KMS-11 (cell line): ENCODE measurements around the gene COBL.

ENCODE experiments used
- H2AFZ ChIP-seq: fragments of 200-600 bp; sonication (generic); 2 replicates; pipeline ENCODE4 v1.6.1; 2016; ENCODE audit warnings: antibody characterized with exemption, mixed run types, low read depth
- H3K27ac ChIP-seq: fragments of 200-600 bp; sonication (generic); 2 replicates; pipeline ENCODE4 v1.6.1; 2016; ENCODE audit warnings: mild to moderate bottlenecking, mixed run types
- H3K27me3 ChIP-seq: fragments of 200-600 bp; sonication (generic); 2 replicates; pipeline ENCODE4 v1.6.1; 2017; ENCODE audit warnings: mild to moderate bottlenecking, low read depth, mixed run types, moderate library complexity; ENCODE audit not compliant: insufficient read depth
- H3K36me3 ChIP-seq: fragments of 200-600 bp; sonication (generic); 2 replicates; pipeline ENCODE4 v1.6.1; 2017; ENCODE audit warnings: mild to moderate bottlenecking, mixed run types; ENCODE audit not compliant: insufficient read depth
- H3K4me1 ChIP-seq: fragments of 200-600 bp; sonication (generic); 2 replicates; pipeline ENCODE4 v1.6.1; 2016; ENCODE audit warnings: mild to moderate bottlenecking, low read depth, mixed run types; ENCODE audit not compliant: poor library complexity, severe bottlenecking
- H3K4me2 ChIP-seq: fragments of 200-600 bp; sonication (generic); 2 replicates; pipeline ENCODE4 v1.7.0; 2016; ENCODE audit warnings: mild to moderate bottlenecking, mixed run types
- H3K4me3 ChIP-seq: fragments of 200-600 bp; sonication (generic); IDR thresholded peaks from 2 replicates; pipeline ENCODE4 v1.6.1; 2017; ENCODE audit warnings: low read depth, low read length, mixed read lengths; ENCODE audit not compliant: insufficient read depth
- H3K79me2 ChIP-seq: fragments of 200-600 bp; sonication (generic); 2 replicates; pipeline ENCODE4 v1.6.1; 2016; ENCODE audit warnings: low read depth, mixed run types; ENCODE audit not compliant: insufficient read depth
- H3K9ac ChIP-seq: fragments of 200-600 bp; sonication (generic); 2 replicates; pipeline ENCODE4 v1.6.1; 2016; ENCODE audit warnings: mild to moderate bottlenecking, mixed run types
- H4K20me1 ChIP-seq: fragments of 200-600 bp; sonication (generic); 2 replicates; pipeline ENCODE4 v1.6.1; 2016; ENCODE audit warnings: mild to moderate bottlenecking, mixed run types; ENCODE audit not compliant: insufficient read depth
- CTCF ChIP-seq: fragments of 200-600 bp; sonication (generic); conservative IDR thresholded peaks from 2 replicates; pipeline ENCODE4 v1.6.1; 2017; ENCODE audit warnings: low read depth, mild to moderate bottlenecking, antibody characterized with exemption, low read length, moderate library complexity, mixed read lengths

The COBL gene

GRCh38 chr7:51060536-51060935 lies 256.1 kb downstream of the COBL start:
- Histone ChIP-seq H3K79me2 (no peaks in the 10 kb centered on the region), H3K9ac (no peak overlapping the region), H3K4me3 (no peak overlapping the region), H2AFZ (no peak overlapping the region), H3K4me2 (no peak overlapping the region), H3K4me1 (no peaks in the 10 kb centered on the region), H3K36me3 (no peaks in the 10 kb centered on the region), H3K27me3 (no peaks in the 10 kb centered on the region), H3K27ac (no peak overlapping the region), H4K20me1 (no peaks in the 10 kb centered on the region)
- TF ChIP-seq CTCF: no peak

- Histone ChIP-seq H3K27me3 (no peaks in the 10 kb centered on the region), H3K9ac (no peak overlapping the region), H3K79me2 (no peaks in the 10 kb centered on the region)
Observed at GRCh38 chr7:51059504-51060142, 257.0 kb downstream of the COBL start.

GRCh38 chr7:51058764-51059163 lies 257.8 kb downstream of the COBL start:
- no peaks in the 10 kb centered on the region for H3K4me1 ChIP-seq
- H3K36me3 ChIP-seq: no peaks in the 10 kb centered on the region
- H3K9ac ChIP-seq: no peak overlapping the region
- H3K79me2 ChIP-seq: no peaks in the 10 kb centered on the region
- no peak overlapping the region for H3K27ac ChIP-seq
- no peak overlapping the region for H3K4me3 ChIP-seq
- no peaks in the 10 kb centered on the region for H4K20me1 ChIP-seq
- no peak for TF ChIP-seq CTCF
- no peaks in the 10 kb centered on the region for H3K27me3 ChIP-seq
- H2AFZ ChIP-seq: no peak overlapping the region
- H3K4me2 ChIP-seq: no peak overlapping the region

More at GRCh38 chr7:51059504-51060142, 257.0 kb downstream of the COBL start:
- no peak overlapping the region for H2AFZ ChIP-seq
- H3K36me3 ChIP-seq: no peaks in the 10 kb centered on the region
- no peaks in the 10 kb centered on the region for H3K4me1 ChIP-seq
- no peak overlapping the region for H3K27ac ChIP-seq
- no peaks in the 10 kb centered on the region for H4K20me1 ChIP-seq
- H3K4me3 ChIP-seq: no peak overlapping the region
- H3K4me2 ChIP-seq: no peak overlapping the region
- no peak for TF ChIP-seq CTCF

GRCh38 chr7:51055039-51055840 lies 261.4 kb downstream of the COBL start:
- no peak for TF ChIP-seq CTCF
- Histone ChIP-seq H3K36me3 (no peaks in the 10 kb centered on the region), H3K27ac (no peak overlapping the region), H3K79me2 (no peaks in the 10 kb centered on the region), H3K9ac (no peak overlapping the region), H3K4me2 (no peak overlapping the region), H4K20me1 (no peaks in the 10 kb centered on the region), H2AFZ (no peak overlapping the region), H3K4me1 (no peaks in the 10 kb centered on the region), H3K27me3 (no peaks in the 10 kb centered on the region), H3K4me3 (no peak overlapping the region)
